Pons (tissue), 1 donor: ENCODE measurements around the gene RANBP3.

Source experiments
- DNase-seq: peaks from one replicate; pipeline ENCODE4 v3.0.0-alpha.2; 2016; ENCODE audit warnings: low spot score

Gene RANBP3

GRCh38 chr19:5950741-5951140 is 27.2 kb downstream of the RANBP3 start:
- peak; percentile 37 for DNase-seq

- no peak for DNase-seq
These were observed 28.1 kb downstream of the RANBP3 start for GRCh38 chr19:5949792-5950305.

DNA sequence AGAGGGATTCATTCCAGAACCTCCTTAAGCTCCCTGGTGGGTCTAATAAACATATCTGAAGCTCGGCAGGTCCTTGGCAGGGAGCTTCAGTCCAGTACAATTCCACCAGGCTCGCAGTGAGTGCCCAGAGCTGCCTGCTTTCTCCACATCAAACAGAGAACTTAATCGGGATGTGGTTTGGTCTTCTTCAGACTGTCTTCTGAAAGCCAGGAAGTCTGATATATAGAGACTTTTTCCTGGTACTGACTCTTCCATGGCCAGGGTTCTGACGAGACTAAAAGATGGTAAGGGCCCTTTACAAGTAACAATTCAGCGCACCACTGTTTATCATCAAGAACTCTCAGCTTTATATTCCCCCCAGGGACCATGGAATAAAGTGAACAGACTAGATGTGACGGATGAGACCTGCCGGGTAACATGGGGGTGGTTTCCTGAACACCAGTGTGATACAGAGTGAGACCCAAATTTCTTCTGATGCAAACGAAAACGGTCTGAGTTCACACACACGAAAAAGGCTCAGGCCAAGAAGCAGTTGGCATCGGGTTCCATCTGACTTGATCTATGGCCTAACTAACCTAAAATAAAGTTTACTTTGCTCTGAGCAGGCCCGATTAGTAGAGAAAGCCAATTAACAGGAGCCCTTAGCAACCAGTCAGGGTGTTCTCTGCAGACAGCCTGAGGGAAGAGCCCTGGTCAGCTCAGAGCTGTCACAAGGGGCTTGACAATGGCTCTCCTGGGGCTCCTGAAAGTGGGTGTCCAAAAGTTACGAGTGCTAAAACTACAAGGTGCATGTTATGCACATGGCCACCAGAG is 29.0 kb downstream of the RANBP3 start:
- DNase-seq, result peak; percentile 47

- peak; percentile 94 for DNase-seq
These were observed 30.5 kb downstream of the RANBP3 start for GRCh38 chr19:5947435-5947834.

DNA sequence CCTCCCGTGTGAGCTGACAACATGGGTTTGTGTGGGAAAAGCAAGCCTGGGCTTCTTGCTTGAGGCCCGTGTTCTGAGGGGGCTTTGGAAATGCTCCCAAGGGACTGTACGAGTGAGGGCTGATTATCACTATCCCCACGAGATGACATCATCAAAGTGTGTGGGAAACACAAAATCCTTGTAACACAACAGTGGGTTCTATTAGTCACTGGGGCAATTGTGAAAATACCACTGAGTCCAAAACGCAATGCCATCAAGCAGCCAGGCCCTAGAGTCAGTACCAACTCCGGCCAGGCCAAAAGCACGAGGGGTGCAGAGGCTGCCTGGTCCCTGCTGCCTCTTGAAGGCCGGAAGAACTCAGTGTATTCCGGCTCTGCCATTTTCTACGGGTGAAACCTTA is 34.3 kb downstream of the RANBP3 start:
- DNase-seq, result no peak

GRCh38 chr19:5943045-5943444 is 34.9 kb downstream of the RANBP3 start:
- DNase-seq, result no peak

GRCh38 chr19:5941673-5942072 is 36.3 kb downstream of the RANBP3 start:
- DNase-seq, result no peak

- no peak for DNase-seq
These were observed 37.4 kb downstream of the RANBP3 start for GRCh38 chr19:5940260-5941208.

DNA sequence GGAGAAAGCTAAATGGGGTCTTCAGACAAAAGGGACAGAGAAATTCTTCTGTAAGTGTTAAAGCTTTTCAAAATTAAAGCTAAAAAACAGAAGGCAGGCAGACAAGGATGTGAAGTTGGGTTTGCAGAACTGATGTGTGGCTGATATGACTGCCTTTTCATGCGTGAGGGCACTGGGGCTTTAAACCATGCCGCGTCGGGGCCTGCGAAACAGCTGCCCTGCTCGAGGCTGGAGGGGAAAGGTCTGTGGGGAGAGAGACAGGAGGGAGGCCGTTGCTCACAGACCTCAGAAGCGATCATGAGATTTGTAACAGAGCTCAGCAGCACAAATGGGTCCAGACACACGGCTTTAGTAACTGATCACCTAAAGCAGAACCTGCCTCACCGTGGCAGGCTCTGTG is 40.4 kb downstream of the RANBP3 start:
- no peak for DNase-seq

DNA sequence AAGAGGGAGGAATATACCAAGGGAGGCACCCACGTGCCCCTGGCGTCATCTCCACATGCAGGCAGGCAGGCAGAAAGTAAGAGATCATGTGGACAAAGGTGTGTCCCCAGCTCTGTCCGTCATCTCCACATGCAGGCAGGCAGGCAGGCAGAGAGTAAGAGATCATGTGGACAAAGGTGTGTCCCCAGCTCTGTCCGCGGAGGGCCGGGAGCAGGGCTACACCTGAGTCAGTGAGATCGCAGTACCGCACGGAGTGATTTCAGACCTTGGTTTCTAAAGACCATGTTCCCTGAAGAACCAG is 41.7 kb downstream of the RANBP3 start:
- no peak for DNase-seq

DNA sequence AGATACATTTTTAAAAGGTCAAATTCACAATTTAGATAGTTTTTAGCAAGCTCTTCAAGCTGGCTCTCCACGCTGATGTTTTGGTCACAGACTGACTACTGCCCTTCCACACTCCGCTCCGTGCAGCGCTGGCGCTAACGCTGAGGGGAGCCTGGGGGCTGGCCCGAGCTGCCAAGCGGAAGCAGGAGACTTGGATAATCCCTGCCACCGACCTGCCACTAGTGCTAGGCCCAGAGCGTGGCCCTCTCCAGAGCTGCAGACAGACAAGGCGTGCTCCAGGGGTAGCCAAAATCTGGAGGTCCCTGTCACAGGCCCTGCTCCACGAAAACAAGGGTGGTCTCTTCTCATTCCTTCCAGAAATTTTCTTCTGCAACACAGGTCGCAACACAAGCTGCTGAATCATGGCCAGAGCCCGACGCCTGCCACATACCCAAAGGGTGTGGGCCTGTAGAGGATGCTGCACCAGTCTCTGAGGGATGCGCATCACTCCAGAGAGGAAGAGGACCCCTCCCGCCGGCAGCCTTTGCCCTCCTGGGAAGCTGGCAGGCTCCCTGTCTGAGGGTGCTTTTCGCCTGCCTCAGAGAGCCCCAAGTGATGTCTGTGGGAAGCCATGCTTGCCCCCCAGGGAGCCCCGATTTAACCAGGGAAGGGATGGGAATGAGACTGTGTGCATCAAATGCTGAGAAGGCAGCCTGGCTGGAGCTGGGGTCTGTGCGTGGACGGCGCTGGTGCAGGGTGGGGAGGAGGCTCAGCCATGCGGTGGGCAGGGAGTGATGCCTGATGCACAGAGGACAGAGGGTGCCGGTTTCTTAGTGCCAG is 42.3 kb downstream of the RANBP3 start:
- no peak for DNase-seq

- DNase-seq, result no peak
These were observed 43.0 kb downstream of the RANBP3 start for GRCh38 chr19:5934774-5935472.

DNA sequence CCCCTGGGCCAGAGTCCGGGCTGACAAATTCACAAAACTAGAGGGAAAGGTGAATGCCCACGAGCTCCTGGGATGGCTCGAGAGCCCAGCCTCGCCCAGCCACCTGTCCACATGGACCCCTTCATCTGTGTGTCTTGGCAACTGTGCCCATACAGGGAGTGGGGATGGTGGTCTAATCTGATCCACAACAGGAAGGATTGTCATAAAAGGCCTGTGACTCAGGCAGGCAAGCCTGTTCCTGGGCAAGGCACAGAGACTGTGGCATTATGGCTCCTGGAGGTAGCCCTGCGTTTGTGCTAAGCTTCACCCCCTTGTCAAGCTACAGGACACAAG is 43.9 kb downstream of the RANBP3 start:
- DNase-seq, result no peak

GRCh38 chr19:5933391-5934068 is 44.4 kb downstream of the RANBP3 start:
- no peak for DNase-seq

DNA sequence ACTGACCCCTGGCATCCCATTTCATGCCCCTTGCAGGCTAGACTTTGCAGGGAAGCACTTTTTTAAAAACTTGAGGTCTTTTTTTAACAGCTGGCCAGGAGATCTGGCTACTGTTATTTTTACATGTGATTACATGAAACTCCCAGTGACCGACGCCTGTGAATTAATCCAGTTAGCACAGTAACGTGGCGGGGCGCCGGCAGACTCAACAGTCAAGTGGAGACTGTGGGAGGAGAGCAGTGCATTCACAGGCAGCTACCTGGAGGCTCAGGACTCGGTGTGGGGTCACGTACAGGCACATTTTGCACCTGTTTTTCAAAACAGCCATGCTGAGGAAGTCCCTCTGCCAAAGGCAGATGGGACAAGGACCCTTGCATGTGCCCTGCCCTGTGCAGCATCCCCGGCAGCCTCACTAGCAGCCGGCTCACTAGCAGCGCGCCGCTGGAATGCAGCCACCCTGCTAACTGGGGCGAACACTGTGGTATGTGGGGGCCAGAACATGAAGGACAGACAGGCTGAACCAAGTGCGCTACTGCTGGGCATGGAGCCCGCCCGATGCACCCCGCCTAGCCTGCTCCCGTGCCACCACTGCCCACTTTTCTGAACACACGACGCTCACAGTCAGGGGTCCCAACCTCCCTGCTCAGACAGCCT is 45.2 kb downstream of the RANBP3 start:
- DNase-seq, result no peak

DNA sequence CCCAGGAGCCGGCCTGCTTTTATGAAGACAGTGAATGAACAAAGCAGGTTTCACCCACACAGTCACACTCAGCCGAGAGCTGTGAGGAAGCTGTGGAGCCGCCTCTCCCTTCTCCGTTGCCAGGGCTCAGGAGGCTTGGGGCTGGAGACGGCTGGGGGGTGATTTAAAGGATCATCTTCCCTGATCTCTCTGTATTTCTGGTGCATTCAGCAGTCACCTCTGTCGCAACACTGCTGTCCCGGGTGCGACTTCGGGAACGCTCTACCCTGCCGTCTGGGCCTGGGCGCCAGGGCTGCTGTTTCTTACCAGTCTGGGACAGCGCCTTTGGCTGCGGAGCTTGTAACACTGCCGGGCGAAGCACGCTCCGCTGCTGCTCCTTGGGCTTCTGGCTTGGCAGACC is 45.8 kb downstream of the RANBP3 start:
- DNase-seq, result no peak

GRCh38 chr19:5931251-5931650 is 46.7 kb downstream of the RANBP3 start:
- no peak for DNase-seq

GRCh38 chr19:5929625-5930024 is 48.3 kb downstream of the RANBP3 start:
- DNase-seq, result no peak

GRCh38 chr19:5929179-5929578 is 48.8 kb downstream of the RANBP3 start:
- DNase-seq, result no peak

- no peak for DNase-seq
These were observed 50.5 kb downstream of the RANBP3 start for GRCh38 chr19:5927441-5927821.
